GM11168 (cell line): Measurements from ENCODE around the gene FBXL16.
"Not testable (repeated sequence)": the region's sequence is repeated elsewhere in the genome, so short reads cannot be mapped to it uniquely, and the experiment has no call there.

Experiments
- in situ Hi-C: fragments of 300-500 bp; cut with MboI; formaldehyde crosslinking; loops from one replicate; pipeline ENCODE4 v1.12.0; 2022; ENCODE audit warnings: low sequenced_read_pairs; ENCODE audit not compliant: unreplicated experiment

Gene FBXL16

GRCh38 chr16:694187-694862 lies 11.3 kb downstream of the FBXL16 start:
- in situ Hi-C loops = no loop called here

- in situ Hi-C loops = no loop called here
Measured at GRCh38 chr16:693766-694165, 11.8 kb downstream of the FBXL16 start.

DNA sequence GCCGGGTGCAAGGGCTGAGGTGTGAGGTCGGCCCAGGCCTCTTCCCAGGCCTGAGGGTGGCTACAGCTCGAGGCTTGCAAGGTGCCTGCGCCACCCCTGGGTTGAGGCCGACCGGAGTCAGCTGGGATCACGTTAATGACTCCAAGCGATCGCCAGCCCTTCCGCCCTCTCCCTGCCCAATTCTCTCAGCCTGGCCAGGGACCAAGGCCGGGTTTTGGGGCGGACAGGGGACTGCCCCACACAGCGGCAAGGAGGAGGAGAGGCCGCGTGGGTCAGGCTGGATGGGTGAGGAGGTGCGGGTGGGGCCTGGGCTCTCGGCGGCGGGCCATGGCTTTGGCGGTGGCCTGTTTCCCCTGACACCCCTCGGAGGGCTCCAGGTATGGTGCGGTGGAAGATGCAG lies 12.2 kb downstream of the FBXL16 start:
- in situ Hi-C loops = no loop called here

DNA sequence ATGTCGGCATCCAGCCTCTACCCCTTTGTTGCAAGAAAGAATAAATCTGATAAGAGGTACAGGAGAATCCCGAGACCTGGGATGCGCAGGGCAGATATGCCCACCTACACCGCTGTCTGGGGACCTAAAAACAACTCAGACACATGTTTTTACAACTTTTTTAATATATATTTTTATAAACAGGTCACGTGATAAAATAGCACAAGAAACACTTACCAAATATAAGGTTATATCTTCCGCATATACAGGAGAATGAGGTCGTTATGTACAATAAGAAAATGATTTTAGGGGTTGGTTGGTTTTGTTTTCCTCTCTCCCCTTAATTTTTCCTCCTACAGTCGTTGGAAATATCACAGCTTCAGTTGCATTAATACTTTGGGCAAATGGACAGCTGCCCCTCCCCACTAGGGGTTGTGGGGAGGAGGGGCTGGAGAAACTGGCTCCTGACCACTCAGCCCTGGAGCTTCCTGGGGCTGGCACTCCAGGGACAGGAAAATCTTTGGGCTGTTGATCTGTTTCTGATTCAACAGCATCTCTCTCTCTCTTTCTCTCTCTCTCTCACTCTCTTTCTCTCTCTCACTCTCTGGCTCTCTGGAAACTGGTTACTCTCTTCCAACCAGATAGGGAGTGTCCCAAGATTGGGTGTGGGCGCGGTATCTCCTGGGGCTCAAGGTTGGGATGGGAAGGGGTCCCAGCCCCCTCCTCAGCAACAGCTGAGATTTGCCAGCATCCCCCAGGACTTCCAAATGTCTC lies 13.1 kb downstream of the FBXL16 start:
- in situ Hi-C loops = no loop called here

- in situ Hi-C loops = not testable (repeated sequence)
Measured at GRCh38 chr16:691242-691641, 14.4 kb downstream of the FBXL16 start.

- in situ Hi-C loops = no loop called here
Measured at GRCh38 chr16:689175-689897, 16.3 kb downstream of the FBXL16 start.

- in situ Hi-C loops = no loop called here
Measured at GRCh38 chr16:687499-687898, 18.1 kb downstream of the FBXL16 start.

- in situ Hi-C loops = no loop called here
Measured at GRCh38 chr16:686459-687260, 18.9 kb downstream of the FBXL16 start.

GRCh38 chr16:685967-686366 lies 19.6 kb downstream of the FBXL16 start:
- in situ Hi-C loops = no loop called here

DNA sequence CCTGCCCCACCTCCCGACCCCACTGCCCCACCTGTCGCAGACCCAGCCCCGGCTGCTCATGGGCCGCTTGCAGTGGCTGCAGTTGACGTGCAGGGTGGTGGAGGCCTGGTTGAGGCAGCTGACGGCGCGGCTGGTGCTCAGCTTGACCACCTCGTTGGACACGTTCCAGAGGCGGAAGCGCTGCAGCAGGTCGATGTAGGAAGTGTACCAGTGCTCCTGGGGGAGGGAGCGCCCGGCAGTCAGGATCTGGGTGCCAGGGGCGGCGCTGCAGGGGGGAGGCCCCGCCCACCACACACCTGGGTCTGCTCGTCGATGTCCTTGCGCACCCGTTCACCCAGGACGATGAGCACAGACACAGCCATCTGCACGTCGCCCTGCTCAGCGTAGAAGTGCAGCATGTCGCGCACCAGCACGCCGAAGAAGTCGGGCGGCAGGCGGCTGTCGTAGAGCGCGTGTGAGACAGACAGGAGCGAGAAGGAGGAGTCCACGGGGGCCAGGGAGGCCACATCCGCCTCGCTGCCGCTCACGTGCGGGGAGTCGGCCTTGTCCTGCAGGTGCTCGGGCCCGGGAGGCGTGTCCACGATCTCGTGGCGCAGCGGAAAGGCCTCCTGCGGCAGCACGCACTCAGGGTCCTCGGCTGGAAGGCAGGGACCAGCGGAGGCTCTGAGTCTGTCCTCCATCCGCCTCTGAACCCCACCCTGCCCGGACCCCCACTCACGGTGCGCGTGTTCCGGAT lies 20.5 kb downstream of the FBXL16 start:
- in situ Hi-C loops = no loop called here

DNA sequence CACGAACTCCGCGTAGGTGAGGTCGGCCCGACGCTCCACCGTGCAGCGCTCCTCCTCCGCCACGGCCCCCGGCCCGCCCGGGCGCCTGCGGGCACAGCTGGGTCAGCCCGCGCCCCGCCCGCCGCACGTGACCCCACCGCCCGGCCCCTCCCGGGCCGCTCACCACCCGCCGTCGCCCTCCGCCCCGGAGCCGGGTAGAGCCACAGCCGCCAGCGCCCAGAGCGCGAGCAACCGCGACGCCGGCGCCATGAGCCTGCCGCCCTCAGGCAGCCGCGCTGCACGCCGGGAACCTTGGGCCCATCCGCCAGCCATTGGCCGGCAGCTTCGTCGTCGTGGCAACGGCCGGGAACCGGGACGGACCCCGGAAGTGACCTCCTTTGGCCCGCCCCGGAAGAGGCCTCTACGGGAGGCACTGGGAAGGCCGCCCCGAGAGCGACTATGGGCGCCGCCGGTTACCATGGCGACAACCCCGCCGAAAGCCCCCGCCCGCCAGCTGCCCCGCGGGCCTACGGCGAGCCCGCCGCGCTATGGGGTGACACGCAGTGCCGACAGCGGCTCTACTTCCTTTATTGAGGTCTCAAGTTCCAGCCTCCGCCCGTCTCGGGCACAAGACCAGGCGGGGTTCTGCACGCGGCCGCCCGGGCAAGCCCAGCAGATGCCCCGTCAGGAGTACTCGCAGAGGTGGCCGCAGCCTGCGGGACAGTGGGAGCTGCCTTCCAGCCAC lies 21.4 kb downstream of the FBXL16 start, which contains the start of gene JMJD8:
Gene JMJD8 (minus strand): TSS at position 264 of the 724 bp plus-strand sequence. CDS start 15 bp downstream, at position 249.
- in situ Hi-C loops = no loop called here

DNA sequence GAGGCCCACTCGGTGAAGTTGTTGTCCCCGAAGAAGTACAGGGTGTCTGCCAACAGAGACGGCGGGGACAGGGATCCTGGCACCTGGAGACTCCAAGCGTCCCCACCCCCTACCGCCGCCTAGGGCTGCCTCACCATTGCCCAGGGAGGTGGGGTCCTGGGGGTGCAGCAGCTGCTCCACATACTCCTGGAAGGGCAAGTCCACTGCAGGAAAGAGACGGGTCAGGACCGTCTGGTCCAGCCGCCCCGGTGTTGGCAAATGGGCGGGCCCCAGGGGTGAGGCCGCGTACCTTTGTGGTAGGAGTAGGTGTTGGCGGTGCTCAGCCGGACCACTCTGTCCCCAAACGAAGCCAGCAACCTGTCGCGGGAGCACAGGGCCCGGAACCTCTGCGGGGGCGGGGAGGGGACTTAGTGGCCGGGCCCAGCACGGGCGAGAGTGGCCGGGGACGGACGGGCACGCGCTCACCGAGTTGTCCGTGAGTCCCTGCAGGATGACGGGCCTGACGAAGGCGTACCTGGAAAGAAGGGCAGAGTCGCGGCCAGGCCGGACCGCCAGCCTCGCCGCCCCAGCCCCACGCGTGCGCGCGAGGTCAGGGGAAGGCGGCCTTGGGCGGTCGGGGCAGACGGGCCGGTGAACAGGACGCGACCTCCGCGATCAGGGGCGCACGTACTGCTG lies 22.1 kb downstream of the FBXL16 start:
- in situ Hi-C loops = no loop called here

GRCh38 chr16:682493-683395 lies 22.9 kb downstream of the FBXL16 start:
- in situ Hi-C loops = no loop called here

GRCh38 chr16:681746-682427 lies 23.7 kb downstream of the FBXL16 start:
- in situ Hi-C loops = no loop called here

DNA sequence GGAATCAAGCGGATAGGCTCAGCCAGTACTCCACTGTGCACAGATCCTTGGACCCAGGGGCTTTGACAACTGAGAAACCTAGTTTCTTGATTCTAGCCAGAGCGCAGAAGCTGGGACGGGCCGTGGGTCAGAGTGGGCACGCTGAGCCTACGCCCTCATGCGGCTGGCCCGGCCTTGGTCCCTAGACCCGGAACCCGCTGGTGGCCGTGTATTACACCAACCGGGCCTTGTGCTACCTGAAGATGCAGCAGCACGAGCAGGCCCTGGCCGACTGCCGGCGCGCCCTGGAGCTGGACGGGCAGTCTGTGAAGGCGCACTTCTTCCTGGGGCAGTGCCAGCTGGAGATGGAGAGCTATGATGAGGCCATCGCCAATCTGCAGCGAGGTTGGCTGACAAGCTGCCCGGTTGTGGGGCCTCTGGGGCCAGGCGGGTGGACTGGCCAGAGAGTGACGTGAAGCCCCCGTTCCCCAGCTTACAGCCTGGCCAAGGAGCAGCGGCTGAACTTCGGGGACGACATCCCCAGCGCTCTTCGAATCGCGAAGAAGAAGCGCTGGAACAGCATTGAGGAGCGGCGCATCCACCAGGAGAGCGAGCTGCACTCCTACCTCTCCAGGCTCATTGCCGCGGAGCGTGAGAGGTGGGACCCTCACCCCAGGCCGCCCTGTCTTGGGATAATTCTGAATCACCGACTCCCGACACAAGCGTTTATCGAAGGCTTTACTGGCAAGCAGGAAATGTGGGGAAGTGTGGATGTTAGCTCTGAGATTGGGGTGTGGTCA lies 24.4 kb downstream of the FBXL16 start:
- in situ Hi-C loops = no loop called here

GRCh38 chr16:680625-680945 lies 25.0 kb downstream of the FBXL16 start:
- in situ Hi-C loops = no loop called here
